ENCODE data around the gene SLC10A1.

GRCh38 chr14:69768873-69769272 lies 28.2 kb downstream of the SLC10A1 start:
- TF ChIP-seq CTCF (IDR thresholded peaks at IDR 0.05) (no peak), POLR2A (IDR thresholded peaks at IDR 0.05) (no peak), POLR2AphosphoS5 (IDR thresholded peaks at IDR 0.05) (no peak), EP300 (IDR thresholded peaks at IDR 0.05) (no peak)

Measured in stomach (tissue), 4 donors.